ENCODE data around the gene PCSK4. TPM values are rescaled to one million over a fixed set of nuclear protein-coding genes. Genes with fewer than 3 reads are reported as not detected.

The PCSK4 gene
- total RNA-seq, 1 donor from 2014 or later: 3.2 TPM

- no peak for DNase-seq (ENCODE audit: extremely low spot score, unreplicated experiment)
- Mint-ChIP-seq H3K9me3 (ENCODE audit: unreplicated experiment) (no peaks in the 10 kb centered on the region), H3K27me3 (ENCODE audit: unreplicated experiment) (no peaks in the 10 kb centered on the region), H3K36me3 (ENCODE audit: unreplicated experiment) (peaks cover 4% of the 10 kb centered on the region), H3K4me1 (ENCODE audit: unreplicated experiment) (peaks cover 20% of the 10 kb centered on the region), H3K27ac (ENCODE audit: unreplicated experiment) (no peak overlapping the region), H3K4me3 (ENCODE audit: unreplicated experiment) (no peak overlapping the region)
- TF ChIP-seq, protein P1, sequence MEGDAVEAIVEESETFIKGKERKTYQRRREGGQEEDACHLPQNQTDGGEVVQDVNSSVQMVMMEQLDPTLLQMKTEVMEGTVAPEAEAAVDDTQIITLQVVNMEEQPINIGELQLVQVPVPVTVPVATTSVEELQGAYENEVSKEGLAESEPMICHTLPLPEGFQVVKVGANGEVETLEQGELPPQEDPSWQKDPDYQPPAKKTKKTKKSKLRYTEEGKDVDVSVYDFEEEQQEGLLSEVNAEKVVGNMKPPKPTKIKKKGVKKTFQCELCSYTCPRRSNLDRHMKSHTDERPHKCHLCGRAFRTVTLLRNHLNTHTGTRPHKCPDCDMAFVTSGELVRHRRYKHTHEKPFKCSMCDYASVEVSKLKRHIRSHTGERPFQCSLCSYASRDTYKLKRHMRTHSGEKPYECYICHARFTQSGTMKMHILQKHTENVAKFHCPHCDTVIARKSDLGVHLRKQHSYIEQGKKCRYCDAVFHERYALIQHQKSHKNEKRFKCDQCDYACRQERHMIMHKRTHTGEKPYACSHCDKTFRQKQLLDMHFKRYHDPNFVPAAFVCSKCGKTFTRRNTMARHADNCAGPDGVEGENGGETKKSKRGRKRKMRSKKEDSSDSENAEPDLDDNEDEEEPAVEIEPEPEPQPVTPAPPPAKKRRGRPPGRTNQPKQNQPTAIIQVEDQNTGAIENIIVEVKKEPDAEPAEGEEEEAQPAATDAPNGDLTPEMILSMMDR (IDR thresholded peaks at IDR 0.05): no peak
Observed at GRCh38 chr19:1475751-1476437, 14.3 kb downstream of the PCSK4 start.

DNA sequence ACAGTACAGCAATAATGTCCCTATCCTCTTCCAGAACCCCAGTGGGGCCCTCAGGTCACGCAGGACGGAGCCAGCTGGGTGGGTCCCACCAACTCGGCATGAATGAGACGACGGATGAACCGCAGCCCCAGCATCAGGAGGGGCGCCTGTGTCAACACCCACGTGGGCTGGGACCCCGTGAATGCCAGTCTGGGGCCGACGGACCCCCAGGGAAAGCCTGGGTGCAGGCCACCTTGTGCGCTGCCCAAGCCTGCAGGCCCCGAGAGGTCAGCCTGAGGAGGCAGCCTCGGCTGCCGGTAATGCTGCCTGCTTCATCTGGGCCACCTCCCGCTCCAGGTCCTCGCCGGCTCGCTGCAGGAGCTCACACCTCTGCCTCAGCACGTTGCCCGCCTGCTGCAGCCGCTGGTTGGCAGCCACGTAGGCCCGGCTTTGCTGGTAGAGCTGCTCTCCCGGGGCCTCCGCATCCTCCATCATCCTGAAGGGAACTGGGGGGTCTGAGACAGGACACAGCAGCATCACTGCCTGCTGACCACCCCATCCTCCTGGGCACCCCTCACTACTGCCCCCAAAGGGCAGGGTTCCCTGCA, 15.3 kb downstream of the PCSK4 start:
- Mint-ChIP-seq H3K4me1 (ENCODE audit: unreplicated experiment) (peaks cover 24% of the 10 kb centered on the region), H3K4me3 (ENCODE audit: unreplicated experiment) (no peak overlapping the region), H3K36me3 (ENCODE audit: unreplicated experiment) (peaks cover 4% of the 10 kb centered on the region), H3K27me3 (ENCODE audit: unreplicated experiment) (peaks cover 2% of the 10 kb centered on the region), H3K9me3 (ENCODE audit: unreplicated experiment) (no peaks in the 10 kb centered on the region), H3K27ac (ENCODE audit: unreplicated experiment) (no peak overlapping the region)
- DNase-seq (ENCODE audit: extremely low spot score, unreplicated experiment): no peak
- TF ChIP-seq, protein P1 (IDR thresholded peaks at IDR 0.05): no peak

DNA sequence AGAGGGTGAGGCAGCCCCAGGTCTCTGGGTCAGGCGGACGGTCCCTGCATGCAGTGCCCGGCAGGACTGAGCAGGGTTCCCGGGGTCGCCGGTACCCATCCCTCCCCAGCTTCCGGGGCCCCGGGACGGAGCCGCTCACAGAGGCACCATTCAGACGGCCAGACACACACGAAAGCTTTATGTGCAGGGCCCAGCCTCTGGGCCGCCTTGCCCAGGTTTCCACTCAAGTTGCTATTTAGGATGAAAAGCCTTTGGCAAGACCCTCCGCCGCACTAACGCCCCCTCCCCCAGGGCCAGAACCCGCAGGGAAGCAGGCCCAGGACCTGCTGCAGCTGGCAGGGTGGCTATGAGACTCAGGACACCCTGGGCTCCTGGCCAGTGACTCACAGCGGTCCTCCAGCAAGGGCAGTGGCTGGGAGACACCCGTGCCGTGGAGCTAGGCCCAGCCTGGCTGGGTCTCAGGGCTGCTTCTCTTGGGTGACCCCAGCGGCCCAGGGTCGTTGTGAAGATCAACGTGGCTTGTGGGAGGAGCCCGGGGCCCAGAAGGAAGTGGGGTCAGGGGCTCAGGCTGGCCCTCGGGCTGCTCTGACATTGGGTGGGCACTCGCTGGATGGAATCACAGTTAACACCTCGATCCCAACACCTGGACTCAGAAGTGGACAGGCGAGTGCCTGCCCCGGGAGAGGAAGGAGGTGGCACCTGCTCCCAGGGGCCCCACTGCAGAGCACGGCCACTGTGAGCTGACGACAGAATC, 16.0 kb downstream of the PCSK4 start:
- Mint-ChIP-seq H3K4me3 (ENCODE audit: unreplicated experiment) (no peak overlapping the region), H3K27ac (ENCODE audit: unreplicated experiment) (no peak overlapping the region), H3K27me3 (ENCODE audit: unreplicated experiment) (peaks cover 2% of the 10 kb centered on the region), H3K36me3 (ENCODE audit: unreplicated experiment) (peaks cover 4% of the 10 kb centered on the region), H3K4me1 (ENCODE audit: unreplicated experiment) (peaks cover 23% of the 10 kb centered on the region), H3K9me3 (ENCODE audit: unreplicated experiment) (no peaks in the 10 kb centered on the region)
- TF ChIP-seq, protein P1 (IDR thresholded peaks at IDR 0.05): no peak
- DNase-seq (ENCODE audit: extremely low spot score, unreplicated experiment): no peak

GRCh38 chr19:1473085-1473851, 16.9 kb downstream of the PCSK4 start:
- Mint-ChIP-seq H3K27me3 (ENCODE audit: unreplicated experiment) (peaks cover 2% of the 10 kb centered on the region), H3K9me3 (ENCODE audit: unreplicated experiment) (no peaks in the 10 kb centered on the region), H3K27ac (ENCODE audit: unreplicated experiment) (no peak overlapping the region), H3K36me3 (ENCODE audit: unreplicated experiment) (peaks cover 4% of the 10 kb centered on the region), H3K4me1 (ENCODE audit: unreplicated experiment) (peaks cover 18% of the 10 kb centered on the region), H3K4me3 (ENCODE audit: unreplicated experiment) (no peak overlapping the region)
- TF ChIP-seq, protein P1 (IDR thresholded peaks at IDR 0.05): no peak
- no peak for DNase-seq (ENCODE audit: extremely low spot score, unreplicated experiment)
